Measurements from ENCODE around the gene ATP1A4.

The ATP1A4 gene

GRCh38 chr1:160104486-160104885, 46.9 kb upstream of the ATP1A4 start:
- no peak overlapping the region for H3K27ac ChIP-seq (ENCODE audit: low read depth, low read length)
- no peaks in the 10 kb centered on the region for H3K36me3 ChIP-seq (ENCODE audit: control insufficient read depth, low read length)
- H3K4me1 ChIP-seq (ENCODE audit: control insufficient read depth, low read length): peaks cover 17% of the 10 kb centered on the region
- H3K79me2 ChIP-seq (ENCODE audit: control insufficient read depth, low read length): no peaks in the 10 kb centered on the region
- no peaks in the 10 kb centered on the region for H3K9me3 ChIP-seq (ENCODE audit: control insufficient read depth, insufficient read depth, low read length)
- TF ChIP-seq, protein P1, sequence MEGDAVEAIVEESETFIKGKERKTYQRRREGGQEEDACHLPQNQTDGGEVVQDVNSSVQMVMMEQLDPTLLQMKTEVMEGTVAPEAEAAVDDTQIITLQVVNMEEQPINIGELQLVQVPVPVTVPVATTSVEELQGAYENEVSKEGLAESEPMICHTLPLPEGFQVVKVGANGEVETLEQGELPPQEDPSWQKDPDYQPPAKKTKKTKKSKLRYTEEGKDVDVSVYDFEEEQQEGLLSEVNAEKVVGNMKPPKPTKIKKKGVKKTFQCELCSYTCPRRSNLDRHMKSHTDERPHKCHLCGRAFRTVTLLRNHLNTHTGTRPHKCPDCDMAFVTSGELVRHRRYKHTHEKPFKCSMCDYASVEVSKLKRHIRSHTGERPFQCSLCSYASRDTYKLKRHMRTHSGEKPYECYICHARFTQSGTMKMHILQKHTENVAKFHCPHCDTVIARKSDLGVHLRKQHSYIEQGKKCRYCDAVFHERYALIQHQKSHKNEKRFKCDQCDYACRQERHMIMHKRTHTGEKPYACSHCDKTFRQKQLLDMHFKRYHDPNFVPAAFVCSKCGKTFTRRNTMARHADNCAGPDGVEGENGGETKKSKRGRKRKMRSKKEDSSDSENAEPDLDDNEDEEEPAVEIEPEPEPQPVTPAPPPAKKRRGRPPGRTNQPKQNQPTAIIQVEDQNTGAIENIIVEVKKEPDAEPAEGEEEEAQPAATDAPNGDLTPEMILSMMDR (IDR thresholded peaks at IDR 0.05; ENCODE audit: low read depth, low read length, poor library complexity, severe bottlenecking): no peak
- TF ChIP-seq EZH2phosphoT487 (IDR thresholded peaks at IDR 0.05; ENCODE audit: borderline replicate concordance, low read length): no peak
- H3K4me2 ChIP-seq (ENCODE audit: low read length): no peak overlapping the region
- H3F3A ChIP-seq (ENCODE audit: control insufficient read depth, insufficient read depth): 0 out of 2 replicates have a peak, but pooled peaks cover 4% of the 10 kb centered on the region
- H3K9me2 ChIP-seq (replicated peaks; ENCODE audit: control insufficient read depth, low read length): no peaks in the 10 kb centered on the region
- H3K27me3 ChIP-seq (ENCODE audit: control insufficient read depth, low read length): no peaks in the 10 kb centered on the region
- H4K20me1 ChIP-seq (ENCODE audit: control insufficient read depth, insufficient read depth, low read depth, low read length): no peaks in the 10 kb centered on the region
- no peak overlapping the region for H3K4me3 ChIP-seq (ENCODE audit: low read length)

- Histone ChIP-seq H3K4me2 (ENCODE audit: low read length) (no peak overlapping the region), H4K20me1 (ENCODE audit: control insufficient read depth, insufficient read depth, low read depth, low read length) (no peaks in the 10 kb centered on the region), H3K27me3 (ENCODE audit: control insufficient read depth, low read length) (no peaks in the 10 kb centered on the region), H3K9me2 (replicated peaks; ENCODE audit: control insufficient read depth, low read length) (no peaks in the 10 kb centered on the region), H3F3A (ENCODE audit: control insufficient read depth, insufficient read depth) (0 out of 2 replicates have a peak, but pooled peaks cover 4% of the 10 kb centered on the region), H3K9me3 (ENCODE audit: control insufficient read depth, insufficient read depth, low read length) (no peaks in the 10 kb centered on the region), H3K4me1 (ENCODE audit: control insufficient read depth, low read length) (peaks cover 14% of the 10 kb centered on the region), H3K79me2 (ENCODE audit: control insufficient read depth, low read length) (no peaks in the 10 kb centered on the region), H3K36me3 (ENCODE audit: control insufficient read depth, low read length) (no peaks in the 10 kb centered on the region), H3K4me3 (ENCODE audit: low read length) (no peak overlapping the region), H3K27ac (ENCODE audit: low read depth, low read length) (no peak overlapping the region)
- TF ChIP-seq, protein P1 (IDR thresholded peaks at IDR 0.05; ENCODE audit: low read depth, low read length, poor library complexity, severe bottlenecking): no peak
- TF ChIP-seq EZH2phosphoT487 (IDR thresholded peaks at IDR 0.05; ENCODE audit: borderline replicate concordance, low read length): no peak
Observed at GRCh38 chr1:160105155-160105554, 46.2 kb upstream of the ATP1A4 start.

GRCh38 chr1:160107512-160107911, 43.9 kb upstream of the ATP1A4 start:
- H3K27ac ChIP-seq (ENCODE audit: low read depth, low read length): no peak overlapping the region

More at GRCh38 chr1:160107512-160107911, 43.9 kb upstream of the ATP1A4 start:
- H3K4me3 ChIP-seq (ENCODE audit: low read length): no peak overlapping the region
- TF ChIP-seq, protein P1 (IDR thresholded peaks at IDR 0.05; ENCODE audit: low read depth, low read length, poor library complexity, severe bottlenecking): no peak
- no peak for TF ChIP-seq EZH2phosphoT487 (IDR thresholded peaks at IDR 0.05; ENCODE audit: borderline replicate concordance, low read length)
- no peak overlapping the region for H3K4me2 ChIP-seq (ENCODE audit: low read length)
- no peaks in the 10 kb centered on the region for H3K36me3 ChIP-seq (ENCODE audit: control insufficient read depth, low read length)
- no peaks in the 10 kb centered on the region for H4K20me1 ChIP-seq (ENCODE audit: control insufficient read depth, insufficient read depth, low read depth, low read length)
- H3K27me3 ChIP-seq (ENCODE audit: control insufficient read depth, low read length): no peaks in the 10 kb centered on the region
- no peaks in the 10 kb centered on the region for H3F3A ChIP-seq (ENCODE audit: control insufficient read depth, insufficient read depth)
- H3K9me2 ChIP-seq (replicated peaks; ENCODE audit: control insufficient read depth, low read length): no peaks in the 10 kb centered on the region
- H3K4me1 ChIP-seq (ENCODE audit: control insufficient read depth, low read length): no peaks in the 10 kb centered on the region
- H3K9me3 ChIP-seq (ENCODE audit: control insufficient read depth, insufficient read depth, low read length): no peaks in the 10 kb centered on the region
- H3K79me2 ChIP-seq (ENCODE audit: control insufficient read depth, low read length): no peaks in the 10 kb centered on the region

All from DOHH2 (cell line).